ENCODE measurements around the gene ADCY5. TPM values are rescaled to one million over a fixed set of nuclear protein-coding genes. Genes with fewer than 3 reads are reported as not detected.
A peak's percentile ranks its signal among the peaks of the same experiment; 100 is the strongest.

Gene ADCY5
- total RNA-seq, 4 donors from 2014 or later, result 119 to 251 (median 185) TPM

DNA sequence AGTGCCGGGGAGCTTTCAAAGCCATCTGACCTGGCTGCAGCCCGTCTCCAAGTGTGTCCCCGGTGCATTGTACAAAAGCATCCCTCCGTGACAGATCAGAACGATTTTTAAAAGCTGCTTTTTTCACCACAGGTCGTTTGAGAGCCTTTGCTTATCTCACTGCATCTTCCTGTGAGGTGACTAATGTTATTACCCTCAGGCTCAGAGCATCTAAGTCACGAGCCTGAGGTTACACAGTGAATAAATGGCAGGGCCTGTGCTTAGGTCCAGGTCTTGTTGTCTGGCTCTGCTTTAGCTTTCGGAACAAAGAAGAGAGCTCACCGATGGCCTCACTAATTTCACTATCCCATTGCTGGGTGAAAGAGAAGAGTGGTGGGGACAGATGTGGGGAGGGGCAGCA is 163.8 kb downstream of the ADCY5 start:
- ATAC-seq, result no peak
- peaks cover 0 to 95% of the 10 kb centered on the region in 2 donors for H3K36me3 ChIP-seq
- H3K4me3 ChIP-seq, result no peak overlapping the region
- H3K27ac ChIP-seq, result peak overlapping the region in 2 of 4 donors; percentile 11 to 14
- H3K4me1 ChIP-seq, result peaks cover 0 to 8% (median 0%) of the 10 kb centered on the region in 3 donors
- TF ChIP-seq POLR2A (IDR thresholded peaks at IDR 0.05) (no peak), POLR2AphosphoS5 (IDR thresholded peaks at IDR 0.05) (no peak), CTCF (IDR thresholded peaks at IDR 0.05) (no peak), EP300 (IDR thresholded peaks at IDR 0.05) (no peak)
- WGBS, 2 donors (ENCODE audit: low coverage in 1 of 2), result 60 to 70% methylated on average over 5 to 6 of the region's 9 CpGs
- no peaks in the 10 kb centered on the region for H3K27me3 ChIP-seq
- no peaks in the 10 kb centered on the region for H3K9me3 ChIP-seq

DNA sequence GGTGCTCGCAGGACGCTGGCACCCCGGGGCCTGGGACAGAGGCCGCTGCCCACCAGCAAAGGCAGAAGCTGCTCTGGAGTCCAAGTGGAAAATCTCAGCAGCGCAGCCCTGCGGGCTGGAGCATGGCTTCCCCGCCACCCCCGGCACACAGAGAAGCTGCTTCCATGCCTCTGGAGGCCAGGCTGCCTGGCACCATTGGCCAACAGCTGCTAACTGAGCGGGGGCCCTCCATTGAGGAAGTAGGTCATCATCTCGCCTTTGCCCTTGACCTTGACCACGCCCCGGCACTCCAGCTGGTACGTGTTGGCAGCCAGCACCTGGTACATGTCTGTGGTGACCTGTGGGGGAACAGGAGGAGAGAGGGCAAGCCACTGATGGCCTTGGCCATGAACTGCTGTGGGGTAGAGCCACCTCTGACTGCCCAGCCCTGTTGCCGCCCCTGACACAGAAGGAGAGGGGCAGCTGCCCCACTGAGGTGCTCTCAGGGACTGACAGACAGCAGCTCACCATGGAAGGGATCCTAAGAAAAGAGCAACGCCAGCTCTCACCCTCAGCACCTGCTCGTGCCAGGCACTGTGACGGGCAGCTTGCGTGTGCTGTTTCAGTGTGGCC is 164.4 kb downstream of the ADCY5 start:
- Histone ChIP-seq H3K4me3 (no peak overlapping the region), H3K27ac (peak overlapping the region in 2 of 4 donors; percentile 11 to 14), H3K9me3 (no peaks in the 10 kb centered on the region), H3K36me3 (peaks cover 0 to 93% of the 10 kb centered on the region in 2 donors), H3K27me3 (no peaks in the 10 kb centered on the region), H3K4me1 (peaks cover 0 to 2% (median 0%) of the 10 kb centered on the region in 3 donors)
- 60 to 73% methylated on average over 1 to 4 of the region's 18 CpGs for WGBS, 2 donors (ENCODE audit: low coverage in 1 of 2)
- ATAC-seq, result no peak
- no peak for TF ChIP-seq CTCF (IDR thresholded peaks at IDR 0.05)
- TF ChIP-seq POLR2AphosphoS5 (IDR thresholded peaks at IDR 0.05), result no peak
- TF ChIP-seq EP300 (IDR thresholded peaks at IDR 0.05), result no peak
- TF ChIP-seq POLR2A (IDR thresholded peaks at IDR 0.05), result no peak

GRCh38 chr3:123283657-123284398 is 165.1 kb downstream of the ADCY5 start:
- 67 to 75% methylated on average over 10 of the region's 17 CpGs for WGBS, 2 donors (ENCODE audit: low coverage in 1 of 2)
- Histone ChIP-seq H3K9me3 (no peaks in the 10 kb centered on the region), H3K4me1 (no peaks in the 10 kb centered on the region), H3K36me3 (peaks cover 0 to 88% of the 10 kb centered on the region in 2 donors), H3K27ac (no peak overlapping the region), H3K4me3 (no peak overlapping the region), H3K27me3 (no peaks in the 10 kb centered on the region)
- TF ChIP-seq POLR2AphosphoS5 (IDR thresholded peaks at IDR 0.05) (no peak), CTCF (IDR thresholded peaks at IDR 0.05) (no peak), EP300 (IDR thresholded peaks at IDR 0.05) (no peak), POLR2A (IDR thresholded peaks at IDR 0.05) (no peak)
- no peak for ATAC-seq

GRCh38 chr3:123283074-123283473 is 165.8 kb downstream of the ADCY5 start:
- 72 to 84% methylated on average over 3 to 6 of the region's 9 CpGs for WGBS, 2 donors (ENCODE audit: low coverage in 1 of 2)

DNA sequence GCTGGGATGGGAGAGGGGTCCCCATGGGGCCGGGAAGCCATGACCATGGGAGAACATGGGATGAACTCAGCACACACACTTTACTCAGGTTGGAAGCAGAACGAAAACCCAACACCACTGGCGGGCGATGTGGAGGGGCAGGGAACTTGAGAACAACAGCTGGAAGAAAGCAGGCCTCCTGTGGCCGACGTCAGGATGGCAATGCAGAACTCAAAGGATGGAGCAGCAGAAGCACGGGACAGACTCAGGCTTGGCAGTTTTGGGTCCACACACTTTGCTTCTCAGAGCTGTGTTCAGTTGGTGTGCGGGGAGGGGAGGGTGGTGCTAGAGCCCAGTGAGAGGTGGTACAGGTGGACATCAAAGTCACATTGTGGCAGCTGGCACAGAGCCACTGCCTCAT is 166.4 kb downstream of the ADCY5 start:
- no peaks in the 10 kb centered on the region for H3K9me3 ChIP-seq
- no peaks in the 10 kb centered on the region for H3K4me1 ChIP-seq
- peaks cover 0 to 75% of the 10 kb centered on the region in 2 donors for H3K36me3 ChIP-seq
- no peak overlapping the region for H3K27ac ChIP-seq
- 79% methylated on average over 5 of the region's 8 CpGs; no CpG with 5 or more reads in 1 of the 2 donors for WGBS, 2 donors (ENCODE audit: low coverage in 1 of 2)
- H3K4me3 ChIP-seq, result no peak overlapping the region
- no peak for ATAC-seq
- no peak for TF ChIP-seq POLR2A (IDR thresholded peaks at IDR 0.05)
- no peak for TF ChIP-seq POLR2AphosphoS5 (IDR thresholded peaks at IDR 0.05)
- no peak for TF ChIP-seq EP300 (IDR thresholded peaks at IDR 0.05)
- TF ChIP-seq CTCF (IDR thresholded peaks at IDR 0.05), result no peak
- no peaks in the 10 kb centered on the region for H3K27me3 ChIP-seq

More at GRCh38 chr3:123283074-123283473, 165.8 kb downstream of the ADCY5 start:
- H3K27me3 ChIP-seq, result no peaks in the 10 kb centered on the region
- no peak for TF ChIP-seq EP300 (IDR thresholded peaks at IDR 0.05)
- TF ChIP-seq POLR2A (IDR thresholded peaks at IDR 0.05), result no peak
- no peak overlapping the region for H3K4me3 ChIP-seq
- peaks cover 0 to 81% of the 10 kb centered on the region in 2 donors for H3K36me3 ChIP-seq
- no peak overlapping the region for H3K27ac ChIP-seq
- ATAC-seq, result no peak
- no peaks in the 10 kb centered on the region for H3K4me1 ChIP-seq
- no peaks in the 10 kb centered on the region for H3K9me3 ChIP-seq
